GM18861 (cell line): ENCODE measurements around the gene WSCD2.

Experiments used
- ATAC-seq: cut with Tn5 transposase; IDR thresholded peaks from one replicate; pipeline ENCODE4 v1.9.1; 2021; ENCODE audit not compliant: unreplicated experiment

WSCD2 gene

GRCh38 chr12:108257004-108257403 is 127.9 kb downstream of the WSCD2 start:
- ATAC-seq: no peak

GRCh38 chr12:108257610-108258106 is 128.6 kb downstream of the WSCD2 start:
- ATAC-seq: no peak

- ATAC-seq: no peak
Measured at GRCh38 chr12:108260039-108260438, 131.0 kb downstream of the WSCD2 start.

- ATAC-seq: no peak
Measured at GRCh38 chr12:108260969-108261368, 131.9 kb downstream of the WSCD2 start.

GRCh38 chr12:108265505-108265904 is 136.4 kb downstream of the WSCD2 start:
- no peak for ATAC-seq

- no peak for ATAC-seq
Measured at GRCh38 chr12:108266131-108266530, 137.0 kb downstream of the WSCD2 start.

GRCh38 chr12:108267450-108267849 is 138.4 kb downstream of the WSCD2 start:
- no peak for ATAC-seq

- ATAC-seq: peak; percentile 39
Measured at GRCh38 chr12:108268397-108268796, 139.3 kb downstream of the WSCD2 start.

GRCh38 chr12:108269224-108269623 is 140.1 kb downstream of the WSCD2 start:
- ATAC-seq: no peak

- ATAC-seq: no peak
Measured at GRCh38 chr12:108270035-108270848, 141.2 kb downstream of the WSCD2 start.

GRCh38 chr12:108270849-108271143 is 141.7 kb downstream of the WSCD2 start:
- ATAC-seq: no peak

- ATAC-seq: no peak
Measured at GRCh38 chr12:108271951-108272872, 143.1 kb downstream of the WSCD2 start.

- ATAC-seq: no peak
Measured at GRCh38 chr12:108273217-108273616, 144.1 kb downstream of the WSCD2 start.

- no peak for ATAC-seq
Measured at GRCh38 chr12:108277613-108278012, 148.5 kb downstream of the WSCD2 start.

- no peak for ATAC-seq
Measured at GRCh38 chr12:108282160-108282559, 153.1 kb downstream of the WSCD2 start.

- no peak for ATAC-seq
Measured at GRCh38 chr12:108282676-108283075, 153.6 kb downstream of the WSCD2 start.

GRCh38 chr12:108284163-108284562 is 155.1 kb downstream of the WSCD2 start:
- ATAC-seq: no peak

GRCh38 chr12:108285016-108285415 is 155.9 kb downstream of the WSCD2 start:
- ATAC-seq: no peak

GRCh38 chr12:108287227-108287626 is 158.1 kb downstream of the WSCD2 start:
- no peak for ATAC-seq

GRCh38 chr12:108289350-108290161 is 160.5 kb downstream of the WSCD2 start:
- ATAC-seq: no peak

- ATAC-seq: no peak
Measured at GRCh38 chr12:108295641-108296040, 166.6 kb downstream of the WSCD2 start.
